HG03045 (cell line): Measurements from ENCODE around the gene LRG1.

Source experiments
- ATAC-seq: cut with Tn5 transposase; IDR thresholded peaks from one replicate; pipeline ENCODE4 v1.9.1; 2021; ENCODE audit warnings: mild to moderate bottlenecking, moderate library complexity; ENCODE audit not compliant: unreplicated experiment

The LRG1 gene, protein sequence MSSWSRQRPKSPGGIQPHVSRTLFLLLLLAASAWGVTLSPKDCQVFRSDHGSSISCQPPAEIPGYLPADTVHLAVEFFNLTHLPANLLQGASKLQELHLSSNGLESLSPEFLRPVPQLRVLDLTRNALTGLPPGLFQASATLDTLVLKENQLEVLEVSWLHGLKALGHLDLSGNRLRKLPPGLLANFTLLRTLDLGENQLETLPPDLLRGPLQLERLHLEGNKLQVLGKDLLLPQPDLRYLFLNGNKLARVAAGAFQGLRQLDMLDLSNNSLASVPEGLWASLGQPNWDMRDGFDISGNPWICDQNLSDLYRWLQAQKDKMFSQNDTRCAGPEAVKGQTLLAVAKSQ

DNA sequence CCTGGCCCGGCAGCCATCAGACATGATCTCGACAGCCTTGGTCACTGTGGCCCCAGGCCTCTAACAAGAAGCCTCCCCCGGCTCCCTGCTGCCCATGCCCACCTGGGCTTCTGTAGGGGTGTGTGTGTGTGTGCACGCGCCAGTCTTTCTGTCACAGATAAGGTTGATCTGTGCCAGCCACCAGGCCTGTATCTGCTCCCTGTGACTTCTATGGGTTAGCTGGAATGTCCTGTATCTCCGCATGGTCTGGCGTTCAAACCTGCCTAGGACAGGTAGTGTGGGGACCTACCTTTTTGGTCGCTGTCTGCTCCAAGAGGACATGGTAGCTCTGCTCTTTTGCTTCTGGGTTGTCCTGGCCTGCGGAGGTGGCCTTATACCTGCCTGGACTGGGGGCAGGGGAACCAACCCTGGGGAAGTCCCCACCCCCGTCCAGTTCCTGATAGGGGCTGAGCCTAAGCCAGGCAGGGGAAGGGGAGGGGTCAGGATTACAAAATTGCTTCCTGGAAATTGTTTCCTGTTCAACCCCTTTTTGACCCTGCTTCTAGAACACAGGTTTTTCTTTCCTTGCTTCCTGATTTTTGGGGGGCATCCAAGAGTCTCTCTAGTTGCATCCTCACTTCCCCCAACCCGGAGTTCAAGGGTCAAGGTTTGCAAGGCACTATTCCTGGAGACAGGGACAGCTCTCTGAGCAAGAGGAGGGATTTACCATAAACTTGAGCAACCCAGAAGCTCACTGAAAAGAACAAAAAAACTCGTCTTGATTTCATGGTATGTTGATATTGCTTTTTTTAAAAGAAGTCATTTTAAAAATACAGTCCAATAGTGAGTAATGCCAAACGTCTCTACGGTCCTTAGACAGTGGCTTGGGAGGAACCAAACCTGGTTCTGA lies at the start of gene LRG1:
Gene LRG1, minus strand, starts transcription at position 344 of the 889 bp plus-strand sequence. Its CDS starts 23 bp downstream, at position 321.
- ATAC-seq: no peak

DNA sequence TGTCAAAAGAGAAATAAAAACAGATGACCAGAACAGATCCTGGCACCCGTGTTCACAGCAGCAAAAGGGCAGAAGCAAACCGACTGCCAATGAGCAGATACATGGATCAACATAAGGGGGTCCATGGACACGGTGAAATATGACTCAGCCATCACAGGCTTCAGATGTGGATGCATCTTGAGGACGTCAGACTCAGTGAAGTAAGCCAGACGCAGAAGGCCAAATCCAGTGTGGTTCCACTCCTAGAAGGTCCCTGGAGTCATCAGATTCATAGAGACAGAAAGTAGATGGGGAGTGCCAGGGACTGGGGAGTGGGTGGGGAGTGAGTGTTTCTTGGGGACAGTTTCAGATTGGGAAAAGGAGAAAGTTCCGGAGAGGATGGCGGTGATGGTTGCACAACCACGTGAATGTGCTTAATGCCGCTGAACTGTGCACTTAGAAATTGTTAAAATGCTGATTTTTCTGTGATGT lies 48.5 kb upstream of the LRG1 start:
- no peak for ATAC-seq

DNA sequence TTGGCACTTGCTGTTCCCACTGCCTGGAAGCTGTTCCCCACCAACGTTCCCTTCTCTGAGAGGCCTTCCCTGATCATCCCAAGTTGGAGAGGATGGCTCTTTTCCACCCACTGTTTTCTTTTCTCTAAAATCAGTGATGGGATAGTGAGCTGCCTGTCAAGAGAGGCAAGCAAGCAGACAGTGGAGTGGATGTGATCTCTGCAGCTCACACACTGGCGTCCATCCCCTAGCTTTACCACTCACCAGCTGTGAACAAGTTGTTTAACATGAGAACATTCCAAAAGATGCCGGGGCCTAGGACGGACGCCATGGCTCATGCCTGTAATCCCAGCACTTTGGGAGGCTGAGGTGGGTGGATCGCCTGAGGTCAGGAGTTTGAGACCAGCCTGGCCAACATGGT lies 47.7 kb upstream of the LRG1 start:
- no peak for ATAC-seq

DNA sequence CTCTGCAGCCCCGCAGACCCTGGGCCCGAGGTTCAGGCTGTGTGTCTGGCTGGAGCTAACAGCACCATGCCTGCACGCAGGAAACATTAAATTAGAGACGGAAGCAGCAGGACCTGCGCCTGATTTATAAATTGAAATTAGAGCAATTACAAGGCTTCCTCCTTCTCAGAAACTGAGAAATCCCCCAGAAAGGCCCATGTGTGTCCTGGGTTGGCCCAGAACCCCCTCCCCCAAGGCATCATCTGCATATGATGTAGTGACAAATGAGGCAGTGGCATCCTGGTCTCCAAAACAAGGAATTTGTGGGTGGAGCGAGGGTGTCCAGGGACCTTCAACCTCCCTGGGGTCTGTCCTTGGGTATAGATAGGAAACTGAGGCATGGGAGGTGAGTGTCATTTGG lies 46.9 kb upstream of the LRG1 start:
- no peak for ATAC-seq

DNA sequence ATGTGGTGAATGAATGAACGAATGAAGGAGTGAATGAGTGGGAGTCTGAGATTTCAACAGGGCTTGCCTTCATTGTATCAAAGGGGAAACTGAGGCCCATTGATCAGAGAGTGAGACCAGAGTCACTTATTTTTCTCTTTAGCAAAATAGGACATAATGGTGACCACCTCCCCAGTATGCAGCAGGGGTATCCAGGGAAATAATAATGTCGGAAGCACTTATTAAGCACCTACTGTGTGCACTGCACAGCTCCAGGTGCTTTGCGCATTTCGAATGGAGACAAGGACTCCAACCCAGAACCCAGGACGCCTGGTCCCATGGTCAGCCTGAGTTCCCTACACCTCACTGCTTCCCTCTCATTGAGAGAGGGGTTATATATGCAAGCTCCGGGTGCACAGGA lies 46.4 kb upstream of the LRG1 start:
- no peak for ATAC-seq

DNA sequence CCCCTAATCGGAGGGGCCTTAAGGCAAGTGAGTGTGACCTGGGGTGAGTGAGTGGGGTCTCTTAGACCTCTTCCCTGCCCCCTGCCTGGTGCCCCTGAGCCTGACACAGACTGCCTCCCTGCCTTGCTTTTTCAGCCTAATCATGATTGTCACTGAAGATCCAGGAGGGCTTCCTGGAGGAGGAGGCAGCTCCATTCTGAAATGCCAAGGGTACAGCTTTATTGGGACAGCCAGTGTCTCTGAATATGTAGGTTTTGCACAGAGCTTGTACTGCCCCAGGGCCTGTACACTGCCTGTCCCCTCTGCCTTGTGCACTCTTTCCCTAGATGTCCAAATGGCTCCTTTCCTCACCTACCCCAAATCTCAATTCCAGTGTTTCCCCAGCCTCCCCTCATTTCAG lies 45.7 kb upstream of the LRG1 start:
- no peak for ATAC-seq

DNA sequence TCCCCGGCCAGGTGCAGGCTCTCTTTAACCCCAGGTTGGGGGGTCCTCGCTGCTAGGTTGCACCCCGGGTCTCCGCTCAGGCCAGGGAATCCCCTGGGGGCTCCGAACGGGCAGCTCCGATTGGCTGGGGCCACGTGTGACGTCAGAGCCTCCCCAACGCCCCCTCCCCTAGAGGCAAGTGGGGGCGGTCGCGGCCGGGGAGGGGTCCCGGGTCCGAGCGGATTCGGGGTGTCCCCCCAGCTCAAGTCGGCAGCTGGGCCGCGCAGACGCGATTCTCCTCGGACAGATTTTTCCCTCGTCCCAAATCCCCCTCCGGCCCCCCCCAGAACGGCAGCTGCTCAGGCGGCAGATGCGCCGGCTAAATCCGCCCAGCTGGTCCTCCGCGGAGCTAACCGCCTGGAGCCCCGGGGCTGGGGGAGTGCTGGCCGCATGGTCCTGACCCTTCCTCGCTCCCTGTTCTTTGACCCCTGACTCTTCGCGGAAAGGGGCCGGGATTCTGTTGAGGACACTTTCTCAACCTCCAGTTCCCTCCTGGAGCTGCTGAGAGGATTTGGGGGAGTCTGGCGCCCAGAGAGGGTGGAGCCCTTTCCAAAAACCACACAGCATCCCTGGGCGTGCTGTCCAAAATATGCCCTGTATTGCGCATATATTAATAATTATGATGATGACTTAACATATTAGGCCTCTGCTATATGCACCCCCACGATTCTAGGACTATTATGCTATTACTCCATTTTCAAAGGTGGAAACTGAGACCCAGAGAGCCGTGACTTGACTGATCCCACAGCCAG lies 45.0 kb upstream of the LRG1 start:
- no peak for ATAC-seq

DNA sequence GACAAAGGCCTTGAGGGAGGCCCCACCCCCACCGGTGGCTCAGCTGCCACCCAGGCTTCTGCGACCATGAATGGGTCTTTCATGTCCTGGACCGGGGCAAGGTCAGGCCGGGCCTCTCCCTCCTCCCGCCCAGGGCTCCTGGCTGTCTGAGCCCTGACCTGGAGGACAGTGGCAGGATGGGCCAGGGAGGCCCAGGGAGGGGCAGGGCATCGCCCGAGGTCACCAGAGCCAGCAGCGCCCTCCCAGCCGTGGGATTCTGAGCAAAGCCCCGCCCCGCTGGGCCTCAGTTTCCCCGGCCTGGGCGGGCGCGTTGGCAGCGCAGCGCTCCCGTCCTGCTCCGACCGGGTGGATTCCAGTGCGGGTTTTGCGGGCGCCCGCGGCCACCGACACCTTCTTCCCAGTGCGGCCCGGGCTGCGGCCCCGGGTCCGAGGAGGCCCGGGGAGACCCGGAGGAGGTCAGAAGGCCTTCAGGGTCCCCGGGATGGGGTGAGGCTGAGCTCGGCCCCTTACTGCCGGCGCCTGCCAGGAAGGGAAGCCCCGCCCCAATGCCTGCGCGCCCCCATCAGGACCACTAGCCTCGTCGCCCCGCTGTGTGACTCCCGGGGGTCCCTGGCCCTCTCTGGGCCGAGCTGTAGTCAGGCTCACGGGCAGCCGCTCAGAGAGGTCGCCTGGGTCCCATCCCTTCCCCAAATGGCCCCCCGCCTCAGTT lies 44.3 kb upstream of the LRG1 start:
- ATAC-seq: no peak

DNA sequence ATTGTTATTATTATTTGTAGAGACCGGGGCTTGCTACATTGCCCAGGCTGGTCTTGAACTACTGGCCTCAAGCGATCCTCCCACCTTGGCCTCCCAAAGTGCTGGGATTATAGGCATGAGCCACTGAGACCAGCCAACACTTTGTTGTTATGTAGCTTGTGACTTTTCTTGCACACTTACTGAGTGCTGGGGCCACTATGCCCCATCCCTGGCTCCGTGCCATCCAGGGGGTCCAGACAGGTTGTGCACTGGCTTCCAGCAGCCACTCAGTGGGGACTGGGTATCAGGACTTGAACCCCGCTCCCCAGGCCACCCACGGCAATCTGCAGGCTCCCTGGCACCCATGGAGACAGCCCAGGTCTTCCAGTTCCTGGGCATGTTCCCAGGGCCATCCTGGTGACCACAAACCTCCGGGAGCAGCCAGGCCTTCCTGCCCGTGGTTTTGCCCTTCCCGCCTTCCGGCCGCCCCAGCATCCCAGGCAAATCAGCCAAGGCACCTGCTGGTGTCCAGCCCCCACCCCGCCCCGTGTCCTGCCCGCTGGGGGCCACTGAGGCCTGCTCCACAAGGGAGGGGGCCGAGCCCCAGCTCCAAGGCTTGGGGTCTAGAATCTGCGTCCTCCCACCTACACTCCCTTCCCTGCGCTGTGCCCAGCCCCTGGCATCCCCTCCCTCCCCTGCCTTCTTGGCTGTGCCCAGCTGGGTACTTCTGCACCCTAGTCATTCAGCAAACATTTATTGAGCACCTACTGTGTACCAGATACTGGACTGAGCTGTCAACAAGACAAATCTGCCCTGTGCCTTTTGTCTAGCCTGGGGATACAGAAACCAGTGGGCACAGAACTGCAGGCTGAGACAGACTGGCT lies 43.4 kb upstream of the LRG1 start:
- no peak for ATAC-seq

DNA sequence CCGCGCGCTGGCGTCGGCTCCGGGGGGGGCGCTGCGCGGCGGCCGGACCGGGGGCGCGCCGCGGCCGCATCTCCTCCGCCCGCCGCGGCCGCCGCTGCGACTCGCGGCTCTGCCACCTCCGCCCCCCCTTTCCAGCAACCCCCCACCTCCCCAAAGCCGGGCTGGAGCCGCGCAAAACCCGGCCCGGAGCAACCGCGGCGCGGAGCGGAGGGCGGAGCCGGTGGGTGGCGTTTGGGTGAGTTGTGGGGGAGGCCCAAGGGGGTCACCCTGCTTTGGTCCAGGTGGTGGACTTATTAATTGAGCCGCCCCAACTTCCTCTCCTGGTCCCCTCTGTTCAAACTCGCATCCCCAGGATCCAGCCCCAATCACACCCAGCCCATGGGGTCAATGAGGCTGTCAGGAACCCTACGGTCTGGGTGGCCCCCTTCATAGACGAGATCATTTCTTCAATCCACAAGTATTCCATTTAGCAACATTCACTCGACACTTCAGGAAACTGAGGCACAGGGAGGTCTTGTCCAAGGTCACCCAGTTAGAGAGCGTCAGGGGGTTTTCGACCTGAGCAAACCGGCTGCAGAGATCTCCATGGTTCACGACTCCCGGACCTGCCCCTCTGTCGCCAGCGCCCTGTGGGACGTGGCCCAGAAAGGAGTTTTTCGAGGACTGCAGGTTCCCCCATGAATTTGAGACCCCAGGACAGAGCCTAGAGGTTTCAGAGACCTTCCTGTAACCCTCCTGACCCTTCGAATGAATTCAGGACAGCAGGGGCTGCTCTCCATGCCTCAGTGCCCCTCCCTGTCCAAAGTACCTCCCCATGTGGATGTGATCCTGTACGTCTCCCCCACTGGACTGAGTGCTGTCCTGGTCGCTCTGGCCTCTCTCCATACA lies 42.1 kb upstream of the LRG1 start:
- no peak for ATAC-seq

DNA sequence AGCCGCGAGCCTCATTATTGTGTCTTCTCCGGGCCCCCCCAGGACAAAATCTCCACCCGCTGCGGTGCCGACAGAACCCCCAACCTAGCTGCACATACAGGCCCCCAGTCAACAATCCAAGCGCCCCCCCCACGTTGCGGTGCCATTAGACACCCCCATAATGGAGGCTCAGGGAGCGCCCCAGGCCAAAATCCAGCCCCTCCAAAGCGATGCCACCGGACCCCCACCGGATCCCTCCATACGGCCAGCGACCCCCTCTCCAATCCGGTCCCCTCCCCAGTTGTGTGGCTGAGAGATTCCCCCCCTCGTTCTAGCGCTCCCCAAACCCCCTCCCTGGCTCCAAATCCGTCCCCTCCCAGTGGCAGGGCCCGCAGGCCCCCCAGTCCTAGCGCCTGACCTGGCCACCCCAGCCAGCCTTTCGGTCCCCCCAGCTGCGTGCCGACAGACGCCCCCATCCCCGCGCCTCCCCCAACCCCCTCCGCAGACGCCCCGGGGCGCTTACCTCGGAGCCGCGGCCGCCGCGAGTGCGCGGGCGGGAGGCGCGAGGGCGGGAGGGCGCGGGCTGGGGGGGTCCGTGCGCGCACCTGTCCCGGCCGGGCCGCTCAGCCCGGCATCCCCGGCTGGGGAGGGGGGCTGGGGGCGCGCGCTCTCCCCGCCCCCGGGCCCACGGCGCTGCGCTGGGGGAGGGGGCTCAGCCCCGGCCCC lies 41.3 kb upstream of the LRG1 start:
- ATAC-seq: no peak

DNA sequence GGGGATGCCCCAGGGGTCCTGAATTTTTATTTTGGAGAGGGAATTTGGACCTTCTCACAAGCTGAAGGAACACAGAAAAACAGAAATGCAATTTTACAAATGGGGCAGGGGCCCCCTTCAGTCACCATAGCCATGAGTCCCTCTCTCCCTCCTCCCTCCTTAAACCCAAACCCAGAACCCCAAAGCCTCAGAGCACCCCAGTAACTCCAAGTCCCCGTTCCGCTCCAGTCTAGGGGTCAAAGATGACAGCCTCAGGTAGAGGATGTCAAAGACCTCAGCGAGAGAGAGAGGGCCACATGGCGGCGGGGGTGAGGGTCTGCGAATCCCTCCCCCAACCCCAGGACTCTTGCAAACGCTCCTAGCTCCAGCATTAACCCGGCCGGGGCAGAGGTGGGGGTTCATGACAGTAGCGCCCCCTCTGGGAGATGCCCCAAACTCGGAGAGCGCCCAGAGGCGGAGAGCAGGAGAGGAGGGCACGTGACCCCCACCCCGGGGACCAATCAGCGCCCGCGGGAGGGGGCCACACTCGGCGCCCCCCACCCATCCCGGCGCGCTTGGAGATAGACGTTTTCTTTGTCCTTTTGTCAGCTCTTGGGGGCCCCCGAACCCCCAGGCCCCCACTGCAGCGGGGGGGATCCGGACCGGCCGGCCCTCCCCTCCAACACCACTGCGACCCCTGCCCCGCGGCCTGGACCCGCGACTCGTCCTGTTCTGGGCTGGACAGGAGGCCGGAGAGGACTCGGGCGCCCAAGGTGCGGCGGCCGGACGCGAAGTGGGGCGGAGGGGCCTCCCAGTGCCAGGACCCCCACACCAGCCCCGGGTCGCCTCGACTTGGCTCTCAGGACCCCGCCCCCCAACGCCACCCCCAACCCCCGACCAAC lies 40.4 kb upstream of the LRG1 start:
- no peak for ATAC-seq

DNA sequence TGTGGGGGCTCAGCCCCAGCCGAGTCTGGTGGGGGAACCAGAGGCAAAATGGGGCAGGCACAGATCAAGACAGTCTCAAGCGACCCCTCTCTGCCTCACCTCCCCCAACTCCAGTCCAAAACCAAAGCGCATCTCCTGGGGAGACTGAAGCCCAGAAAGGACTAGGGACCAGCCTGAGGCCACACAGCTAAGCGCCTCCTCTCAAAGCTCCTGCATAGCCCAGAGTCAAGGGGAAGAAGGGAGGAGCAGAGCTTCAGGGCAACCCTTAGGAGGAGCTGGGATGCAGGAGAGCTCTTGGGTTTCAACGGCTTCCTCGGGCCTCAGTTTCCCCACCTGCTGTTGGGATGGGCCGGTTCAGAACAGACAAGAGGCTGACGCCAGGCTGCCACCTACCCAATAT lies 39.6 kb upstream of the LRG1 start:
- ATAC-seq: no peak

DNA sequence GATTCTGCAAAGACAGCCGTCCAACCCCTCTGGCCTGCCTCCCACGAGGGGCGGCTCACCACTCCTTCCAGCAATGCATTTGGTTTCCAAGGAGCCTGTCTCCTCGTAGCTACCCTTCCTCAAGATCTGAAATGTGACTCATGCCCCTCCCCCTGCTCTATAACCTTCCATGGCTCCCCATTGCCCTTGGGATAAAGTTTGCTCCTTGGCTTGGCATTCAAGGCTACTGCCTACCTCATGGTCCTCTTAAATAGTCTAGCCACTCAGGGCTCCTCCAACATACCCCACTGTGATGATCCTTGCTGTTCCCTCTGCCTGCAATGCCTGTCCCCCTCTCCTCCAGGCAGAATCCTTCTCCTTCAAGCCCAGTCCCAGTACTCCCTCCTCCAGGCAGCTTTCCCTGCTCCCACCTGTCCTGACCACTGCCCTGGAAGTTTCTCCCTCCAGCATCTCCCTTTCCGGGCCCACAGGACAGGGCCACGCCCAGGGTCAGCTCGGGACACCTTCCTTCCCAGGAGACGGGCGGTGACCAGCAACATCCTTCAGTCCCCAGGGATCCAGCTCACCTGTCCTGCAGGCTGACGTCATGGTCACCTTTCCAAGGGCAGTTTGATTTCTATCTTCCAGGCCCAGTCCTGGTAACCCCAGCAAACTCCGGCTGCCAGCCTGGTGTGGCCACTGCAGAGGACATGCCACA lies 38.9 kb upstream of the LRG1 start:
- ATAC-seq: no peak

DNA sequence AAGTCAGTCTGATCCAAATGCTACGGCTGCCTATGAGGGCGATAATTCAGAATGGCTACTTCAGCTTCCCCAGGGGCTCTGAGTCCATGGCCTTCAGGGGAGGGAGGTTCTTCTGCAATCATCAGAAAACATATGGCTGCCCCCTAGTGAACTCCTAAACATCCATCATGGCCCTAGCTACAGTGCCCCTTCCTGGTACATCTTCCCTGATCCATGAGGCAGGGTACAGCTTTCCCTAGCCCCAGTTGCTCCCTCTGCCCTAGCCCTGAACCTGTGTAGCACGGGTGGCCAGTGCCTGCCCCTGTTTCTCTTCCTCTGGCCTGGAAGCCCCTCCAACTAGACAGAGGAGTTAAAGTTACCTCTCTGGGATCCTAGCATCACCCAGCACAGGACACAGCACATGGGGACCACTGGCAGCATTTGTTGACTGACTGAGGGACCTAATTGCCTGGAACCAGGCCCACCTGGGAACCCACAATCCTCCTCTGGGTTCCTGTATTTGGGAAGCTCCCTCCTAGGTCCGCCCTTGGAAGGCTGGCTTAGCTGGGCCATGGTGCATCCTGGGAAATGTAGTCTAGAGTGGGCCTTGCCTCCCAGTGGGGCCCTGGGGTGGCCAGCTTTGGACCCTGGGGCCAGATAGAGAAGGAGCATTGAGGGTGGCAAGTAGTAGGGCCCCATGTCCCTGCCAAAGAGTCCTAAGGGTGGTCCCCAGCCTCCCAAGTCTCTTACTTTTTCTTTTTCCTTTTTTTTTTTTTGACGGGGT lies 37.4 kb upstream of the LRG1 start:
- no peak for ATAC-seq
